HG03095 (cell line): ENCODE measurements around the gene PIGW.
A peak's percentile ranks its signal among the peaks of the same experiment; 100 is the strongest.

Experiments
- ATAC-seq: cut with Tn5 transposase; IDR thresholded peaks from one replicate; pipeline ENCODE4 v1.9.1; 2021; ENCODE audit warnings: moderate library complexity; ENCODE audit not compliant: unreplicated experiment

The PIGW gene

GRCh38 chr17:36545077-36545464, 10.3 kb downstream of the PIGW start:
- ATAC-seq, result peak; percentile 23

- peak; percentile 62 for ATAC-seq
These were observed 11.0 kb downstream of the PIGW start for GRCh38 chr17:36545465-36546417.

- no peak for ATAC-seq
These were observed 11.8 kb downstream of the PIGW start for GRCh38 chr17:36546418-36547093.

GRCh38 chr17:36547776-36548175, 13.0 kb downstream of the PIGW start:
- ATAC-seq, result no peak

GRCh38 chr17:36550491-36551417, 16.0 kb downstream of the PIGW start:
- no peak for ATAC-seq

- no peak for ATAC-seq
These were observed 18.7 kb downstream of the PIGW start for GRCh38 chr17:36553459-36553858.

- no peak for ATAC-seq
These were observed 31.3 kb downstream of the PIGW start for GRCh38 chr17:36566081-36566480.

- ATAC-seq, result no peak
These were observed 40.2 kb downstream of the PIGW start for GRCh38 chr17:36575028-36575427.

- ATAC-seq, result no peak
These were observed 42.0 kb downstream of the PIGW start for GRCh38 chr17:36576793-36577192.

GRCh38 chr17:36578671-36579070, 43.9 kb downstream of the PIGW start:
- no peak for ATAC-seq

GRCh38 chr17:36583787-36584186, 49.0 kb downstream of the PIGW start:
- no peak for ATAC-seq

- no peak for ATAC-seq
These were observed 51.4 kb downstream of the PIGW start for GRCh38 chr17:36586138-36586537.
